ENCODE data around the gene SLC34A1.
"Not testable (repeated sequence)": the region's sequence is repeated elsewhere in the genome, so short reads cannot be mapped to it uniquely, and the experiment has no call there.

SLC34A1 gene

GRCh38 chr5:177356746-177357145 is 27.5 kb upstream of the SLC34A1 start:
- no peak for DNase-seq

GRCh38 chr5:177357146-177357458 is 27.1 kb upstream of the SLC34A1 start:
- no peak for DNase-seq

- no peak for DNase-seq
Observed at GRCh38 chr5:177357459-177358351, 26.5 kb upstream of the SLC34A1 start, which contains the start of gene RGS14. Gene RGS14, plus strand, starts transcription at chr5:177357924. Its CDS starts 101 bp downstream, at chr5:177358025.

- no peak for DNase-seq
Observed at GRCh38 chr5:177358370-177358819, 25.8 kb upstream of the SLC34A1 start.

- no peak for DNase-seq
Observed at GRCh38 chr5:177359451-177359851, 24.8 kb upstream of the SLC34A1 start.

DNA sequence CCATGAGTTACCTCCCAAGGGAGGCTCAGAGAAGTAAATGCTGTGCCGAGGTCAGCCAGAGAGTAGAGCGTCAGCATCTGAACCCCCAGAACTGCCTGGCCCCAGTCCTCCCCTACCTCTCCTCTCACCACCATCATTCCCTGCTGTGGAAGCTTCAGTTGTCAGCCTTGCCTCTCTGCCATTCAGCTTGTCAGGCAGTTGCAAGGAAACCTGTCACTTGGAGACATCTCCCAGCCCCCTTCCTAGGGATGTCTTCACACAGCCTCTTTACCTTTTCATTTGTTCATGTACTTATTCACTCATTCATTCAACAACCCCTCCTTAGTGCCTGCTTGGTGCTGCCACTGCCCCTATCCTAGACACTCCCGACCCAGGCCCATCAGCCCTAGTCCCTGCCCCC is 24.4 kb upstream of the SLC34A1 start:
- DNase-seq = no peak

DNA sequence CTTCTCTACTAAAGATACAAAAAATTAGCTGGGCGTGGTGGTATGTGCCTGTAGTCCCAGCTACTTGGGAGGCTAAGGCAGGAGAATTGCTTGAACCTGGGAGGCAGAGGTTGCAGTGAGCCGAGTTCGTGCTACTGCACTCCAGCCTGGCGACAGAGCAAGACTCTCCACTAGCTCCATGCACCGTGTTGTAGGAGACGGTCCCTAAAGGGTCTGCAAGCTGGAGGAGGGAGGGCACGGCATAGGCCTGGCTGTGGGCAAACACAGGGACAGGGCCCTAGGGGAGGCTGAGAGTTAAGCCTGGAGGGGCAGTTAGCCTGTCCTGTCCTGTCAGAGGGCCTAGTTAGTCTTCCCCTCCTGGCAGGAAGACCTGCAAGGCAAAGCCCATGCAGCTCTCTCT is 23.5 kb upstream of the SLC34A1 start:
- DNase-seq = not testable (repeated sequence)

GRCh38 chr5:177361418-177362291 is 22.6 kb upstream of the SLC34A1 start:
- DNase-seq = no peak

DNA sequence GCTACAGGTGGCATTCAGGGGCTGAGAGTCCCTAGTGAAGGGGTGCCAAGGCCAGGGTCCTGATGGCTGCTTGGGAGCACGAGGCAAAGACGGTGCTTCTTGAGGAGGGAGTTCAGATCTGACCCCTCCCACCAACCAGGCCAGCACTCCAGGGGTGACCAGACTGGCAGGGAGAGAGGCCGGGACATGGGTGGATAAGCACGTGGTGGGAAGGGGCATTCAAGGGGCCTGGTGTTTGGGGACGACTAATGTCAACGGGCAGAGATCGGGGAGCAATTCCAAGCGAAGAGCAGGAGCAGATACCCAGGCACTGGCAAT is 22.0 kb upstream of the SLC34A1 start:
- no peak for DNase-seq

DNA sequence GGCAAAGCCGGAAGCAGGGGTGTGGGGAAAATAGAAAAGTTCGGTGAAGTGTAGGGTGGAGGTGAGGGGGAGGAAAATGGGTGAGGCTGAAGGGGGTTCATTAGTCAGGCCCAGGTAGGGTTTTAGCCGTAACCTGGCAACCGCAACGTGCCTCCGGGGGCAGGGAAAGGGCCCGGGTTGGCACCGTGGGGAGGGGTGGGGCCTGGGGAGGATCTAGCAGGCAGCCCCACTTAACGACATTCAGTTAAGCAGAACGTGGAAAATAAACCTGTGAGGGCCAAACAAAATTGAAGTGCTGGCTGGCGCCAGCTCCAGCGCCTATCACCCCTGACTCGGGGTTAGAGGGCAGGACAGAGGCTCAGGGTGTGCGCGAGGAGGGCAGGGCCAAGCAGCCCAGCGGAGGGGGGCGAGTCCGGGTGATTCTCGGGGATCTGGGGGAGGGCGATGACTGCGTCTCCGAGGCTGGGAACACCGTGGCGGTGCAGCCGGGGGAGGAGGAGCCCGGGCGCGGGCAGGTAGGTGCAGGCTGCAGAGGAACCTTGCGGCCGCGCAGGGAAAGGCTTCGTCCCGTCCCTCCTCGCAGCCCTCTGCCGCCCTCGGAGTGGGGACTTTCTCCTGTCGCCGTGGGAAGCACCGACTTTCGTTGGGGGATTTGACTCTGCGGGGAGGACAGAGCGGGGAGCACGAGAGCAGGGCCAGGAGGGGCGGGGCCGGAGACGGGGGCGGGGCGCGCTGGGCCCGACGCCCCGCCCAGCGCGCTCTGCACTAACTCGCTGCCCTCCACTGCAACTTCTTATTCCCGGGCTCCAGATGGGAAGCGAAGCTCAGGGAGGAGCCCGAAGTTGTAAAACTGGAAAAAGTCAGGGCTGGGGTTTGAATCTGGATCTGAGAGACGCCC is 21.4 kb upstream of the SLC34A1 start:
- DNase-seq = no peak

- DNase-seq = no peak
Observed at GRCh38 chr5:177363565-177363964, 20.7 kb upstream of the SLC34A1 start.

GRCh38 chr5:177364159-177364962 is 19.9 kb upstream of the SLC34A1 start:
- DNase-seq = no peak

GRCh38 chr5:177365845-177366527 is 18.2 kb upstream of the SLC34A1 start:
- no peak for DNase-seq

DNA sequence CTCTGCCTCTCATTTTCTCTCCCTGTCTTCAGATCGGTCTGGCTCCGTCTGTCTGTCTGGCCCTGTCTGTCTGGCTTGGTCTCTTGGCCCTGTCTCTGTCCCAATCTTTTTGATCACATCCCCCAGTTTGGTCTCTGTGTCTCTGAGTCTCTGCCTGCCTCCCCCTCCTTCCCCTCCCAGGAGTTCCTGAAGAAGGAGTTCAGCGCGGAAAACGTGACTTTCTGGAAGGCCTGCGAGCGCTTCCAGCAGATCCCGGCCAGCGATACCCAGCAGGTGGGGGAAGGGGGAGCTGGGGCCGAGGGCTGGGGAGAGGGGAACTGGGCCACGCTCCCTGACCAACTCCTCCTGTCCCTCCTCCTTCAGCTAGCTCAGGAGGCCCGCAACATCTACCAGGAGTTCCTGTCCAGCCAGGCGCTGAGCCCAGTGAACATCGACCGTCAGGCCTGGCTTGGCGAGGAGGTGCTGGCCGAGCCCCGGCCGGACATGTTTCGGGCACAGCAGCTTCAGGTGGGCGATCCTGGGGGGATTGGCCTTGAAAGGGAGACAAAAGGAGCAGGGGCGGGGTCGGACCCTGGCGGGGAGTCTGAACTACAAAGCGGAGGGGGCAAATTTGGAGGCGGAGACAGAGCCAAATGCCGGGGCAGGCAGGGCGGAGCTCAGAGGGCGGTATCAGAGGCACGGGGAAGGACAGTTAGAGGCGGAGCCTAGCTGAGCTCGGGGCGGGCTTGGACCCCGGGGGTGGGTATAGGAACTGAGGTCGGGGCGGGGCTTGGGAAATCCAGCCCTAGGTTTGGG is 17.5 kb upstream of the SLC34A1 start:
- DNase-seq = no peak

GRCh38 chr5:177367323-177367848 is 16.8 kb upstream of the SLC34A1 start:
- DNase-seq = no peak

GRCh38 chr5:177367981-177368868 is 16.0 kb upstream of the SLC34A1 start:
- no peak for DNase-seq

- no peak for DNase-seq
Observed at GRCh38 chr5:177368869-177369644, 15.2 kb upstream of the SLC34A1 start.
